SK-N-SH treated with all-trans-retinoic acid at 6 μM for 48 hours (cell line): ENCODE measurements around the gene ZNF76.

Experiments used
- GLIS3 ChIP-seq: fragments of 250-450 bp; sonication (Bioruptor Pico); IDR thresholded peaks from 2 replicates; pipeline ENCODE4 v1.5.0; 2020; ENCODE audit warnings: mild to moderate bottlenecking, moderate library complexity
- ISL1 ChIP-seq: fragments of 250-450 bp; sonication (Bioruptor Pico); IDR thresholded peaks from 2 replicates; pipeline ENCODE4 v2.1.2; 2022; ENCODE audit warnings: mild to moderate bottlenecking, moderate library complexity
- OSR1 ChIP-seq: fragments of 250-450 bp; sonication (Bioruptor Pico); IDR thresholded peaks from 2 replicates; pipeline ENCODE4 v1.8.0; 2022; ENCODE audit warnings: moderate library complexity, mild to moderate bottlenecking, inconsistent platforms
- RARB ChIP-seq: fragments of 250-450 bp; sonication (Bioruptor Pico); IDR thresholded peaks from 2 replicates; pipeline ENCODE4 v1.8.0; 2021; ENCODE audit warnings: mild to moderate bottlenecking, moderate library complexity
- SNAI2 ChIP-seq: fragments of 250-450 bp; sonication (Bioruptor Pico); IDR thresholded peaks from 2 replicates; pipeline ENCODE4 v1.5.0; 2020; ENCODE audit warnings: mild to moderate bottlenecking, moderate library complexity
- ZC3H10 ChIP-seq: fragments of 250-450 bp; sonication (Bioruptor Pico); IDR thresholded peaks from 2 replicates; pipeline ENCODE4 v1.5.1; 2021; ENCODE audit warnings: mild to moderate bottlenecking, moderate library complexity
- ZFP3 ChIP-seq: fragments of 250-450 bp; sonication (Bioruptor Pico); IDR thresholded peaks from 2 replicates; pipeline ENCODE4 v1.5.0; 2020; ENCODE audit warnings: mild to moderate bottlenecking, moderate library complexity
- ZFP30 ChIP-seq: fragments of 450-650 bp; formaldehyde crosslinking; IDR thresholded peaks from 2 replicates; pipeline ENCODE4 v1.5.0; 2022; ENCODE audit warnings: mild to moderate bottlenecking, moderate library complexity
- ZNF565 ChIP-seq: fragments of 450-650 bp; formaldehyde crosslinking; conservative IDR thresholded peaks from 2 replicates; pipeline ENCODE4 v1.5.0; 2020; ENCODE audit warnings: low read depth, mild to moderate bottlenecking, moderate library complexity
- TF ChIP-seq, protein P1 (sequence below): fragments of 250-450 bp; sonication (Bioruptor Pico); IDR thresholded peaks from 2 replicates; pipeline ENCODE4 v1.8.0; 2020; ENCODE audit warnings: mild to moderate bottlenecking, moderate library complexity, borderline replicate concordance

DNA sequence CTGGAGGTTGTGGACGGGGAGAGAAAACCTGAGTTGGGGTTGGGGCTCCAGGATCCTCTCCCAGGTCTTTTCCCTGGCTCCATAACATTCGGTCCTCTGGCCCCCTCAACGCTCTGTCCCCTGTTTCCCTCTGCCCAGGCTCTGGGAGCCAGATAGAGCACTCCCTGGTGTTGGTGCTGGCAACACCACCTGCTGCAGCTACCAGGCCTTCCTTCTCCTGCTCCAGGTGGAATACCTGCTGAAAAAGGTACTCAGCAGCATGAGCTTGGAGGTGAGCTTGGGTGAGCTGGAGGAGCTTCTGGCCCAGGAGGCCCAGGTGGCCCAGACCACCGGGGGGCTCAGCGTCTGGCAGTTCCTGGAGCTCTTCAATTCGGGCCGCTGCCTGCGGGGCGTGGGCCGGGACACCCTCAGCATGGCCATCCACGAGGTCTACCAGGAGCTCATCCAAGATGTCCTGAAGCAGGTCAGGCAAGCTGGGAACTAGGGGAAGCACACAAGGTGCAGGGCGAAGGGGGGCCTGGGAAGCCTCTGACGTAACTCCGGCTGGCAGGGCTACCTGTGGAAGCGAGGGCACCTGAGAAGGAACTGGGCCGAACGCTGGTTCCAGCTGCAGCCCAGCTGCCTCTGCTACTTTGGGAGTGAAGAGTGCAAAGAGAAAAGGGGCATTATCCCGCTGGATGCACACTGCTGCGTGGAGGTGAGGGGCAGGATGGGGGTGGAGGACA lies 52.7 kb downstream of the ZNF76 start:
- no peak for TF ChIP-seq ZNF565
- no peak for TF ChIP-seq RARB (CRISPR knock-in tag)
- TF ChIP-seq, protein P1, sequence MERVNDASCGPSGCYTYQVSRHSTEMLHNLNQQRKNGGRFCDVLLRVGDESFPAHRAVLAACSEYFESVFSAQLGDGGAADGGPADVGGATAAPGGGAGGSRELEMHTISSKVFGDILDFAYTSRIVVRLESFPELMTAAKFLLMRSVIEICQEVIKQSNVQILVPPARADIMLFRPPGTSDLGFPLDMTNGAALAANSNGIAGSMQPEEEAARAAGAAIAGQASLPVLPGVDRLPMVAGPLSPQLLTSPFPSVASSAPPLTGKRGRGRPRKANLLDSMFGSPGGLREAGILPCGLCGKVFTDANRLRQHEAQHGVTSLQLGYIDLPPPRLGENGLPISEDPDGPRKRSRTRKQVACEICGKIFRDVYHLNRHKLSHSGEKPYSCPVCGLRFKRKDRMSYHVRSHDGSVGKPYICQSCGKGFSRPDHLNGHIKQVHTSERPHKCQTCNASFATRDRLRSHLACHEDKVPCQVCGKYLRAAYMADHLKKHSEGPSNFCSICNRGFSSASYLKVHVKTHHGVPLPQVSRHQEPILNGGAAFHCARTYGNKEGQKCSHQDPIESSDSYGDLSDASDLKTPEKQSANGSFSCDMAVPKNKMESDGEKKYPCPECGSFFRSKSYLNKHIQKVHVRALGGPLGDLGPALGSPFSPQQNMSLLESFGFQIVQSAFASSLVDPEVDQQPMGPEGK (CRISPR knock-in tag) = no peak
- TF ChIP-seq GLIS3 = no peak
- no peak for TF ChIP-seq ZFP3 (CRISPR knock-in tag)
- no peak for TF ChIP-seq ISL1
- no peak for TF ChIP-seq SNAI2 (CRISPR knock-in tag)
- no peak for TF ChIP-seq ZFP30 (CRISPR knock-in tag)
- TF ChIP-seq OSR1 (CRISPR knock-in tag) = no peak
- TF ChIP-seq ZC3H10 (CRISPR knock-in tag) = no peak
